ENCODE measurements around the gene STAG1.

Gene STAG1

DNA sequence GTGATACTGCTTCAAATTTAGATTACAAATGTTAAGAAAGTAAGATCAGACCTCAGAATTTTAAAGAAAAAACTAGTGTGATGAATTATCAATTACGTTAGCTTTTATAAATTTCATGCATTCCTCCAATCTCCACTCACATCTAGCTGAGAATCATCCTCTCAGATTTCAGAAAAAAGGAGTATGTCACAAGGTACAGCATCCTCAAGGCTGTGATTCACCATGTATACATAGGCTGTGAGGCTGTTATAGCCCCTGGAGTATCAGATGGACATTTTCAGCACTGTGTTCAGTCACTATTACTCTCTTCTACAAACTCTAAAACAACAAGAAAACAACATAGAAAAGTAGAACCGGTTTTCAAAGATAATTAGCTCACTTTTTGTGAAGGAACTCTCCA, 287.7 kb downstream of the STAG1 start:
- DNase-seq, result no peak
- no peaks in the 10 kb centered on the region for H3K9me3 ChIP-seq
- no peaks in the 10 kb centered on the region for H3K4me1 ChIP-seq
- TF ChIP-seq, protein P1, sequence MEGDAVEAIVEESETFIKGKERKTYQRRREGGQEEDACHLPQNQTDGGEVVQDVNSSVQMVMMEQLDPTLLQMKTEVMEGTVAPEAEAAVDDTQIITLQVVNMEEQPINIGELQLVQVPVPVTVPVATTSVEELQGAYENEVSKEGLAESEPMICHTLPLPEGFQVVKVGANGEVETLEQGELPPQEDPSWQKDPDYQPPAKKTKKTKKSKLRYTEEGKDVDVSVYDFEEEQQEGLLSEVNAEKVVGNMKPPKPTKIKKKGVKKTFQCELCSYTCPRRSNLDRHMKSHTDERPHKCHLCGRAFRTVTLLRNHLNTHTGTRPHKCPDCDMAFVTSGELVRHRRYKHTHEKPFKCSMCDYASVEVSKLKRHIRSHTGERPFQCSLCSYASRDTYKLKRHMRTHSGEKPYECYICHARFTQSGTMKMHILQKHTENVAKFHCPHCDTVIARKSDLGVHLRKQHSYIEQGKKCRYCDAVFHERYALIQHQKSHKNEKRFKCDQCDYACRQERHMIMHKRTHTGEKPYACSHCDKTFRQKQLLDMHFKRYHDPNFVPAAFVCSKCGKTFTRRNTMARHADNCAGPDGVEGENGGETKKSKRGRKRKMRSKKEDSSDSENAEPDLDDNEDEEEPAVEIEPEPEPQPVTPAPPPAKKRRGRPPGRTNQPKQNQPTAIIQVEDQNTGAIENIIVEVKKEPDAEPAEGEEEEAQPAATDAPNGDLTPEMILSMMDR (IDR thresholded peaks at IDR 0.05), result no peak
- intact Hi-C loops (cut with DNase I; ENCODE audit: low total_unique reads), result no loop called here
- peaks cover 5 to 20% (median 13%) of the 10 kb centered on the region in 3 donors for H3K36me3 ChIP-seq
- H3K27ac ChIP-seq, result no peak overlapping the region
- H3K27me3 ChIP-seq, result no peaks in the 10 kb centered on the region
- no peak overlapping the region for H3K4me3 ChIP-seq

DNA sequence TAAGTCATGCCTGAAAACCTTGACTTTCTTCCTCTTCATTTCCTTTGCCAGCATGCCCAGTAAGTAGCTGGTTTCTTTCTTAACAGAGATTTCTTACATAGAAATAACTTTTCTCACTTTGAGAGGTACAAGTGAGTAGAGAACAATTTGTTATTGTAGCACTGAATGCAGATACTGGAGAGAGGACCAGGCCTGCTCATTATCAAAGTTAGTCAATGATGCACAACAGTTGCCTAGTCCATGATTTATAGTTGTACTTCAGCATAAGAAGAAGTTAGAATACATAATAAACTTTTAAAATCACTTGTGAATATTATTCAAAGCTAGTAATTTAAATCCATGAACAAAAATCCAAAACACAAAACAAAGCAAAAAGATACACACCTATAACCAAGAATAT, 289.0 kb downstream of the STAG1 start:
- no peak for DNase-seq
- Histone ChIP-seq H3K27ac (no peak overlapping the region), H3K4me3 (no peak overlapping the region), H3K27me3 (no peaks in the 10 kb centered on the region), H3K4me1 (no peaks in the 10 kb centered on the region), H3K9me3 (peaks cover 0 to 8% (median 0%) of the 10 kb centered on the region in 3 donors), H3K36me3 (peaks cover 8 to 28% (median 14%) of the 10 kb centered on the region in 3 donors)
- TF ChIP-seq, protein P1 (IDR thresholded peaks at IDR 0.05), result no peak
- intact Hi-C loops (cut with DNase I; ENCODE audit: low total_unique reads), result no loop called here

DNA sequence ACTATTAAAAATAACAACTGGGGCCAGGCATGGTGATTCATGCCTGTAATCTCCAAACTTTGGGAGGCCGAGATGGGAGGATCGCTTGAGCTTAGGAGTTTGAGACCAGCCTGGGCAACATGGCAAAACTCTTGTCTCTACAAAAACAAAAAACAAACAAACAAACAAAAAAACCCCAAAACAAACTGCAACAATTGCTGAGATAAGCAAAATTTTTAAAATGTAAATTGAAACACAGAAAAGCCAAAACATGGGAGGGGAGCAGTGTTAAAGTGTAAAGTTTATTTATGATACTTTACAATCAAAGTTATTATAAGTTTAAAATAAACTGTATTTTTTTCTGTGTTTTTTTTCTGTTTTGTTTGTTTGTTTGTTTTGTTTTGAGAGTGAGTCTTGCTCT, 294.4 kb downstream of the STAG1 start:
- intact Hi-C loops (cut with DNase I; ENCODE audit: low total_unique reads), result no loop called here
- H3K4me1 ChIP-seq, result no peaks in the 10 kb centered on the region
- TF ChIP-seq, protein P1 (IDR thresholded peaks at IDR 0.05), result no peak
- peaks cover 36 to 54% (median 50%) of the 10 kb centered on the region in 3 donors for H3K36me3 ChIP-seq
- no peak overlapping the region for H3K27ac ChIP-seq
- no peaks in the 10 kb centered on the region for H3K27me3 ChIP-seq
- peaks cover 0 to 36% (median 25%) of the 10 kb centered on the region in 3 donors for H3K9me3 ChIP-seq
- no peak overlapping the region for H3K4me3 ChIP-seq
- DNase-seq, result no peak

DNA sequence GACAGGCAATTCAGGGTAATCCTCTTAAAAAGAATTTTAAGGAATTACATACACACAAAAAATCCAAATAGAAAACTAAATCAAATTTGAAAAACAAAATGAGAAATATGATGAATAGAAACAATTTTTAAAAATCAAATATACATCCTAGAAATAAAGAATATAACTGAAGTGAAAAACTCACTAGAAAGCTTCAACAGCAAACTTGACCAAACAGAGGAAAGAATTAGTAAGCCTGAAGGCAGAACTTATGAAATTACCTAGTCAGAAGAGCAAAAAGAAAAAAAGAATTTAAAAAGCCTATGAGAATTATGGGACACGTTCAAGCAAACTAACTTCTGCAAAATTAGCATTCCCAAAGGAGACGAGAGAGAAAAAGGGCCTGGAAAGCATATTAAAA, 296.0 kb downstream of the STAG1 start:
- H3K4me3 ChIP-seq, result no peak overlapping the region
- peaks cover 48 to 65% (median 60%) of the 10 kb centered on the region in 3 donors for H3K36me3 ChIP-seq
- H3K27me3 ChIP-seq, result no peaks in the 10 kb centered on the region
- intact Hi-C loops (cut with DNase I; ENCODE audit: low total_unique reads), result no loop called here
- peaks cover 0 to 36% (median 25%) of the 10 kb centered on the region in 3 donors for H3K9me3 ChIP-seq
- no peak for DNase-seq
- H3K27ac ChIP-seq, result no peak overlapping the region
- TF ChIP-seq, protein P1 (IDR thresholded peaks at IDR 0.05), result no peak
- H3K4me1 ChIP-seq, result no peaks in the 10 kb centered on the region

DNA sequence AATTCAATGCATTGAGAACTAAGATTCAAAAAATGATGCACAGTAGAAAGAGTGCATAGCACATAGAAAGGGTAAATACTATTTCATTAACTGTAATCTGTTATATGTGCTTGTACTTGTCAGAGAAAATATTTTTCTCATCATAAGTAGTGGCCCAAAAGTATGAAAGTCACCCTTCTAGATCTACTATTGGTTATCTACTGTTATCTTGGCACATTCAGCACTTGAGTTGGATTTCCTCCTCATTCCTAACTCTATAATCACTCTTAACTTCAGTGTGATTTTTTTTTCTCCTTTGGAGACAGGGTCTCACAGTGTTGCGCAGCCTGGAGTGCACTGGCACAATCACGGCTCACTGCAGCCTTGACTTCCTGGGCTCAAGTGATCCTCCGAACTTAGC, 307.6 kb downstream of the STAG1 start:
- no peaks in the 10 kb centered on the region for H3K4me1 ChIP-seq
- TF ChIP-seq, protein P1 (IDR thresholded peaks at IDR 0.05), result no peak
- H3K27ac ChIP-seq, result no peak overlapping the region
- intact Hi-C loops (cut with DNase I; ENCODE audit: low total_unique reads), result no loop called here
- DNase-seq, result no peak
- H3K36me3 ChIP-seq, result peaks cover 26 to 34% (median 28%) of the 10 kb centered on the region in 3 donors
- no peak overlapping the region for H3K4me3 ChIP-seq
- H3K27me3 ChIP-seq, result no peaks in the 10 kb centered on the region
- no peaks in the 10 kb centered on the region for H3K9me3 ChIP-seq

DNA sequence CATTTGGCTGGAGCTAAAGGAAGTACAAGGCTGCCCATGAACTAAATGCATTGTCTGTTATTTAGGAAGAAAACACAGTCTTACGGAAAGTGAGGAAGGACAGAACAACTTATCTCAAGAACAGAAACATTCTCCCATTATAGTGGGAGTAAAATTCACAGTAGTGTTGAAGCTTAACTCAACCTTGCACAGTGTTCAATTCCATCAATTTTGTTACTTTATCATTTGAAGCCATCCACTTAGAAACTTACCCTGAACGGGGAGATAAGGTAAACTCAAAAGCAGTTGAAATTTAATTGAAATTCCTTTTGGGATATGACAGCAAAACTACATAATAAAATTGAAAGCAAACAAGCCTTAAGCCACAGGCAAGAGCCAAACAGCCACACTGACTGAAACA, 315.1 kb downstream of the STAG1 start:
- Histone ChIP-seq H3K27me3 (no peaks in the 10 kb centered on the region), H3K9me3 (no peaks in the 10 kb centered on the region), H3K36me3 (peaks cover 23 to 33% (median 28%) of the 10 kb centered on the region in 3 donors), H3K4me1 (no peaks in the 10 kb centered on the region), H3K27ac (no peak overlapping the region), H3K4me3 (no peak overlapping the region)
- intact Hi-C loops (cut with DNase I; ENCODE audit: low total_unique reads), result no loop called here
- no peak for DNase-seq
- TF ChIP-seq, protein P1 (IDR thresholded peaks at IDR 0.05), result no peak

Measured in tibial artery (tissue), 4 donors.